ENCODE results near the gene ADAMTS15. TPM values are rescaled to one million over a fixed set of nuclear protein-coding genes. Genes with fewer than 3 reads are reported as not detected.

Gene ADAMTS15
- total RNA-seq, 2 donors from 2014 or later: 0.59 to 1.5 TPM

GRCh38 chr11:130408401-130408890 is 40.0 kb upstream of the ADAMTS15 start:
- intact Hi-C loops (cut with DNase I): no loop called here
- no peak for DNase-seq (ENCODE audit: low spot score)
- Histone ChIP-seq H3K27me3 (replicated peaks; ENCODE audit: insufficient read depth) (no peaks in the 10 kb centered on the region), H3K4me1 (replicated peaks) (no peaks in the 10 kb centered on the region), H3K9me3 (no peaks in the 10 kb centered on the region), H3K36me3 (no peaks in the 10 kb centered on the region), H3K27ac (no peak overlapping the region), H3K4me3 (no peak overlapping the region)
- WGBS: 82% methylated on average over 18 of the region's 18 CpGs
- TF ChIP-seq CTCF (IDR thresholded peaks at IDR 0.05): no peak
- no peak for TF ChIP-seq POLR2AphosphoS5 (IDR thresholded peaks at IDR 0.05)
- no peak for TF ChIP-seq POLR2A (IDR thresholded peaks at IDR 0.05)

- no peak overlapping the region for H3K27ac ChIP-seq
- DNase-seq (ENCODE audit: low spot score): no peak
- intact Hi-C loops (cut with DNase I): no loop called here
Measured at GRCh38 chr11:130408901-130409300, 39.5 kb upstream of the ADAMTS15 start.

GRCh38 chr11:130409594-130410388 is 38.7 kb upstream of the ADAMTS15 start:
- intact Hi-C loops (cut with DNase I): no loop called here
- no peaks in the 10 kb centered on the region for H3K27me3 ChIP-seq (replicated peaks; ENCODE audit: insufficient read depth)
- WGBS: 79% methylated on average over 7 of the region's 7 CpGs
- no peak overlapping the region for H3K4me3 ChIP-seq
- H3K36me3 ChIP-seq: no peaks in the 10 kb centered on the region
- TF ChIP-seq CTCF (IDR thresholded peaks at IDR 0.05) (no peak), POLR2A (IDR thresholded peaks at IDR 0.05) (no peak), POLR2AphosphoS5 (IDR thresholded peaks at IDR 0.05) (no peak)
- H3K27ac ChIP-seq: no peak overlapping the region
- DNase-seq (ENCODE audit: low spot score): no peak
- H3K4me1 ChIP-seq (replicated peaks): no peaks in the 10 kb centered on the region
- no peaks in the 10 kb centered on the region for H3K9me3 ChIP-seq

More at GRCh38 chr11:130408901-130409300, 39.5 kb upstream of the ADAMTS15 start:
- H3K4me1 ChIP-seq (replicated peaks): no peaks in the 10 kb centered on the region
- no peaks in the 10 kb centered on the region for H3K36me3 ChIP-seq
- H3K9me3 ChIP-seq: no peaks in the 10 kb centered on the region
- 93% methylated on average over 8 of the region's 8 CpGs for WGBS
- TF ChIP-seq POLR2AphosphoS5 (IDR thresholded peaks at IDR 0.05): no peak
- TF ChIP-seq POLR2A (IDR thresholded peaks at IDR 0.05): no peak
- no peak for TF ChIP-seq CTCF (IDR thresholded peaks at IDR 0.05)
- no peaks in the 10 kb centered on the region for H3K27me3 ChIP-seq (replicated peaks; ENCODE audit: insufficient read depth)
- no peak overlapping the region for H3K4me3 ChIP-seq

GRCh38 chr11:130411223-130411622 is 37.2 kb upstream of the ADAMTS15 start:
- intact Hi-C loops (cut with DNase I): no loop called here
- no peak for DNase-seq (ENCODE audit: low spot score)
- WGBS: 83% methylated on average over 11 of the region's 11 CpGs
- Histone ChIP-seq H3K4me3 (no peak overlapping the region), H3K27me3 (replicated peaks; ENCODE audit: insufficient read depth) (no peaks in the 10 kb centered on the region), H3K4me1 (replicated peaks) (no peaks in the 10 kb centered on the region), H3K9me3 (no peaks in the 10 kb centered on the region), H3K36me3 (no peaks in the 10 kb centered on the region), H3K27ac (no peak overlapping the region)
- TF ChIP-seq POLR2AphosphoS5 (IDR thresholded peaks at IDR 0.05): no peak
- TF ChIP-seq CTCF (IDR thresholded peaks at IDR 0.05): no peak
- no peak for TF ChIP-seq POLR2A (IDR thresholded peaks at IDR 0.05)
